Astrocyte of the cerebellum (primary cell): ENCODE measurements around the gene AAK1.

Source experiments
- DNase-seq: peaks from one replicate; pipeline ENCODE4 v3.0.0-alpha.2; 2011; ENCODE audit warnings: low read depth
- H3K4me3 ChIP-seq: 2 replicates; pipeline ENCODE4 v1.5.1; 2011; ENCODE audit warnings: mild to moderate bottlenecking, low read depth, low read length, moderate library complexity
- in situ Hi-C: cut with HindIII; loops from 2 replicates; pipeline ENCODE4 v1.10.0; 2017; ENCODE audit warnings: low sequenced_read_pairs
- TF ChIP-seq, protein P1 (sequence below): IDR thresholded peaks from 2 replicates; pipeline ENCODE4 v1.5.1; 2012; ENCODE audit warnings: low read length, low read depth, moderate library complexity, mild to moderate bottlenecking; ENCODE audit errors: missing control alignments

AAK1 gene

DNA sequence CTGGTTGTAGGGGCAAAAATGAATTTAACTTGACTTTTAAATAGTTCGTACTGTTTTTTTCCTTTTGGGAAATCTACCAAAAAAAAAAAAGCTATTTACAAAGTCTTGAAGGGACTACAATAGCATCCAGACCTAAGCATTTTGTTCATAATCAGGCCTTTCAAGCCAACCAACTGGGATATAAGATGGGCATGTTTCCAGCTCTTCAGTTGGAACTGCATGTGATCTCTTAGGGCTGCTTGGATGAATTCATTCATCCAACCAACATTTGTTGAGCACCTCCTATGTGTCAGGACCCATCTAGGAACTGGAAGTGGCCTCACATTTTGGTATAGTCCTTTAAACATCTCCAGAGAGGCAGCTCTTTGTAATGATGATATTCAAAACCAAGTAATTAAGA is 98.6 kb downstream of the AAK1 start:
- TF ChIP-seq, protein P1, sequence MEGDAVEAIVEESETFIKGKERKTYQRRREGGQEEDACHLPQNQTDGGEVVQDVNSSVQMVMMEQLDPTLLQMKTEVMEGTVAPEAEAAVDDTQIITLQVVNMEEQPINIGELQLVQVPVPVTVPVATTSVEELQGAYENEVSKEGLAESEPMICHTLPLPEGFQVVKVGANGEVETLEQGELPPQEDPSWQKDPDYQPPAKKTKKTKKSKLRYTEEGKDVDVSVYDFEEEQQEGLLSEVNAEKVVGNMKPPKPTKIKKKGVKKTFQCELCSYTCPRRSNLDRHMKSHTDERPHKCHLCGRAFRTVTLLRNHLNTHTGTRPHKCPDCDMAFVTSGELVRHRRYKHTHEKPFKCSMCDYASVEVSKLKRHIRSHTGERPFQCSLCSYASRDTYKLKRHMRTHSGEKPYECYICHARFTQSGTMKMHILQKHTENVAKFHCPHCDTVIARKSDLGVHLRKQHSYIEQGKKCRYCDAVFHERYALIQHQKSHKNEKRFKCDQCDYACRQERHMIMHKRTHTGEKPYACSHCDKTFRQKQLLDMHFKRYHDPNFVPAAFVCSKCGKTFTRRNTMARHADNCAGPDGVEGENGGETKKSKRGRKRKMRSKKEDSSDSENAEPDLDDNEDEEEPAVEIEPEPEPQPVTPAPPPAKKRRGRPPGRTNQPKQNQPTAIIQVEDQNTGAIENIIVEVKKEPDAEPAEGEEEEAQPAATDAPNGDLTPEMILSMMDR = no peak
- DNase-seq = no peak

DNA sequence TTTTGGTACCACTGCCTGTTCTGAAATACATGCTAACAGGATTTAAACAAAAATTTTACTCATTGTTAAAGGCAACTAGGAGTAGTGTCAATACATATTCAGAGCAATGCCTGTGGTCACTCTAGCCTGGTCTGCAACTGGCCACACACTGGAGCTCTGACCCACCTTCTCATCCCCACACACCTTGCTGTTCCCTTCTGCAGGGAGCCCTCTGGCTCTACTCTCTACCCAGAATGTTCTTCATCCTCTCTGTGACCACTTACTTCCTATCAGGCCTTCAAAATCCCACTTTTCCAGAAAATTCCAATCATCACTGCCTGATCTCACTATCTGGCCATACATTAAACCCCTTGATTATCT is 104.0 kb downstream of the AAK1 start:
- in situ Hi-C loops = loop anchor here (25.0 kb wide), 1 partner anchor 273 kb away; no protein-coding TSS in a partner anchor
- H3K4me3 ChIP-seq = no peak overlapping the region
- DNase-seq = no peak
- TF ChIP-seq, protein P1 = no peak

More for the DNA sequence above, 98.6 kb downstream of the AAK1 start:
- H3K4me3 ChIP-seq = no peak overlapping the region
- in situ Hi-C loops = loop anchor here (25.0 kb wide), 1 partner anchor 267 kb away; no protein-coding TSS in a partner anchor

DNA sequence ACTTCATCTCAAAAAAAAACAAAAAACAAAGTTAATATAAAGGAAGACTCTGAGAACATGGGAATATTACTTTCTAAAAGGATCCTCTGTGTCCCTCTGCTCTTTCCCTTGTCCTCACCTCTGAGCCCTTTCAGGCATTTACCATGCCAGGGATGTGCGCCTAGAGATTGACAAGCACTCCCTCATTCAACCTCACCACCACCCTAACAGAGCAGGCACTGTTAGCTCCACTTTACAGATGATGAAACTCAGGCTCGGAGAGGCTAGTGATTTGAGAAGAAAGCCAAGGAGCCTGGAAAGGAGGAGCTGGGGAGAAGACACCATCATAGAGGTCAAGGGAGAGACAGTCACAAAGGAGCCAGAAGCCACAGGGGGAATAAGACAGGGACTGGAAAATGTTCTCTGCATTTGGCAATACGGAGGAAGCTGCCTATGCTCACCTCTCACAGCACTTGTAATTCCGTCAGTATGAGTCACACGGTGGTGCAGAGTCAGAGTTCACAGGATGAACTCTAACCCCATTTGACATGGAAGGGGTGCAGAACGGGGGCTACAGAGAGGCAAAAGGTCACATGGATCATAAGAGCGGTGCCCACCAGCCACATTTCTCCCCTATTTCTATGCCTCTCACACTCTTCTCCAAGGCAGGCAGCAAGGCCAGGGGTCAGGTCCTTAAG is 104.5 kb downstream of the AAK1 start:
- in situ Hi-C loops = loop anchor here (25.0 kb wide), 1 partner anchor 273 kb away; no protein-coding TSS in a partner anchor
- DNase-seq = no peak

DNA sequence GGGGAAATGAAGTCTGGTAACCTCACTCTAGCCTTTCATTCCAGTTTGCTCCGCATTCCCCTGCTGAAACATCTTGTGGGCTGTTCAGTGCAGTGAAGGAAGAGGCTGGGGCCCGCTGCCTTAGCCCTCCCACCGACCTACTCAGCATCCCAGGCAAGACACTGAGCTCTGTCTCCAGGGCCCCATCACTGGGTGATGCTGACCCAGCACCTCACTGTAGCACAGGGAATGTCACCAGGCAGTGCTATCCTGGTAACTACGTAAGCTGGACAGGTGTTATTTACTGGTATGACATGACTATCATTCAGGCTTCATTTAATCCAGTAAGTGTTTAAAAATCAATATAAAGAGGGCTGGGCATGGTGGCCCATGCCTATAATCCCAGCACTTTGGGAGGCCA is 105.3 kb downstream of the AAK1 start:
- DNase-seq = no peak
- H3K4me3 ChIP-seq = no peak overlapping the region
- in situ Hi-C loops = loop anchor here (25.0 kb wide), 1 partner anchor 274 kb away; no protein-coding TSS in a partner anchor
- TF ChIP-seq, protein P1 = no peak

More for the DNA sequence above, 104.5 kb downstream of the AAK1 start:
- TF ChIP-seq, protein P1 = no peak
- no peak overlapping the region for H3K4me3 ChIP-seq

DNA sequence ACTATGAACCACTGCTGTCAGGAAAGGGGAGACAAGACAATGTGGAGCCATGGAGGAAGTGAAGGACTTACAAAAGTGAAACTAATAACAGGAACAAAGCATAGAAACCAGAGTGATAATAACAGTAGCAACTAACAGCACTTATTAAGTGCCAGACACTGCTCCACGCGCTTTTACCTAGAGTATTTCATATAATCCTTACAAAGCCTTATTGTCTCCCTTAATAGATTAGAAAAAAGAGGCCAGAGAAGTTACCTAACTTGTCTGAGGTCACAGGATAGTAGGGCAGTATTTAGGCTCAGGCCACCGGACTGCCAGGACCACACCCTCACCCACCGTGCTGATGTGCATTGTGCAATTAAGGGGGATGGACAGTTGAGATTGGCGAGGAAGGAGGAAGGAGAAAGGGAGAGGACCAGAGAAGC is 107.7 kb downstream of the AAK1 start:
- TF ChIP-seq, protein P1 = no peak
- no peak overlapping the region for H3K4me3 ChIP-seq
- no peak for DNase-seq
- in situ Hi-C loops = loop anchor here (25.0 kb wide), 1 partner anchor 276 kb away; no protein-coding TSS in a partner anchor

DNA sequence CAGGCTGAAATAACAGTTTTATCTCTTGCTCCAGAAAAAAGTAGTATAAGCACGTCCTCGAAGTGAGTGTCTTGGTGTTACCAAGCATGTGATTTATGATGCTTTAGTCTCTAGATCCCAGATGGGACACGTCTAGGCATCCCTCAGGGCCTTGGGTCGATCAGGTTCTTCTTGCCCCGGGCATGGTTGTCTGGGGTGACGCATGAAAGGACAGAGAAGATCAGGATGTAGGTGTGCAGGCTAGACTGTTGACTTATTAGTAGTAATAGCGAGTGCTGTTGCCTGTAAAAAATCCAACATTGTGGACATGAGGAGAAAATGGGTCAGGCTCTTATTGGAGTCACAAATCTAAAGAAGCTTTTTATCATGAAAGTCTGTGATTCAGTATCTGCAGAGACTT is 112.4 kb downstream of the AAK1 start:
- in situ Hi-C loops = loop anchor here (25.0 kb wide), 1 partner anchor 281 kb away; no protein-coding TSS in a partner anchor
- TF ChIP-seq, protein P1 = no peak
- no peak overlapping the region for H3K4me3 ChIP-seq
- no peak for DNase-seq
